ENCODE data around the gene ARHGAP25. TPM values are rescaled to one million over a fixed set of nuclear protein-coding genes. Genes with fewer than 3 reads are reported as not detected.

Gene ARHGAP25
- polyA plus RNA-seq, 12 donors, result 2.6 to 8.3 (median 3.8) TPM; not detected in 2

GRCh38 chr2:68765739-68766375 lies 31.2 kb downstream of the ARHGAP25 start:
- DNase-seq, result no peak

GRCh38 chr2:68766376-68766845 lies 31.8 kb downstream of the ARHGAP25 start:
- no peak for DNase-seq

DNA sequence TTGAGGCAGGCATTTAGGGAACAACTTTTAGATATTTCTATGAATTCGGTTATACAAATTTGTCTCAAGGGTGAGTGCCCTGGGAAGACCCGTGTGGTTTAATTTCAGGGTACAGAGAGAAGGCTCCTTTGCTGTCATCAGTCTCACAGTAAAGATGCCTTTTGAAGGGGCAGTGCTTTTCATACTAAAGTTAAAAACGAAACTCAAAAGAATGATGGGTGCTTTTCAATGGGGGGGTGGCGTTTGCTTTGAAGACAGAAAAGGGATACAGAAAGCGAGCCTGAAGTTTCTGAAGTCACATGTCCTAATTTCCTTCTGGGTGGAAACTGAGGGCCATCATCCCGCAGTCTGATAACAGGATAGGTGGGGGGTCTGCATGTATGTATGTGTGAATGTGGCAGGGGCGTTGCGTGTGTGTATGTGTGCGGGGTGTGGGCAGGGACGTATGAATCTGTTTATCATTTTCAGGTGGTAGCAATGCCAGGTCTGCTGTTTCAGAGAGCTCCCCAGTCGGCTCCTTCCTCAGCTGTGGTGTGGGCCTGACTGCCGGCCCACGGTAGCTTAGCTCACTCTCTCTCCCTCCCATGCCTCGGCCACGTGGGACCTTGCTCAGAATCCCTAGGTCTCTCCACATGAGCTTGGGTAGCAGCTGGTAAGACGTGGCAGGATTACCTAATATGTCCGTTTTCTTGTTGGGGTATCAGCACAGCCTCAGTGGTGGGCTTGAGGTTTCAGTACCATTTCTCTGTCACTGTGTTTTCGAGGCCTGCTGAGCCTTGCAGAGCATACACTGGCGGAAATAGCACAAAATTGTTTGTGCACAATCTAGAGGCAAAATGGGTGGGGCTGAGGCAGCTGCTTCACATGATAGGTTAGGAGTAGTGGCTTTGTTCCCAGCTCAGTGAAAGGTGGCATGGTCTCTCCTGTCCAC lies 32.7 kb downstream of the ARHGAP25 start:
- DNase-seq, result no peak

GRCh38 chr2:68767996-68768395 lies 33.4 kb downstream of the ARHGAP25 start:
- no peak for DNase-seq

DNA sequence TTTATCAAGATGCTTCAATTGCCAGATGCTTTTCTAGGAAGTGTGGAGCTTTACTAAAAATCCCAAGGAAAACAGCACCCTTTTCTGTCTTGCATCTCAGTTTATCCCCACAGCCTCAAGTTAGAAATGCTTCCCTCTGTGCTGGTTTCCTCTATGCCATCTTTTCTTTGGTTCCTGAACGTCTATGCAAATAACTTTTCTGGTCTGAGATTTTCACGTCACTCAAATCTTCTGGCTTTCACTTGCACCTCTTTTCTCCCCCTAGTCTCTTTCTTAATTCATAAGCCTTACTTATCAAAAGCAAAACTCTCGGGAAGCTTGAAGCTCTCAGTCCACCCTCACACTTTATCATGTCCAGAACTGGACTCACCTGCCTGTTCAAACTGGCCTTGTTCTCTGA lies 33.9 kb downstream of the ARHGAP25 start:
- DNase-seq, result no peak

- no peak for DNase-seq
These were observed 34.3 kb downstream of the ARHGAP25 start for GRCh38 chr2:68768951-68769350.

GRCh38 chr2:68769586-68770270 lies 35.1 kb downstream of the ARHGAP25 start:
- DNase-seq, result no peak

GRCh38 chr2:68770271-68771111 lies 35.9 kb downstream of the ARHGAP25 start:
- no peak for DNase-seq

DNA sequence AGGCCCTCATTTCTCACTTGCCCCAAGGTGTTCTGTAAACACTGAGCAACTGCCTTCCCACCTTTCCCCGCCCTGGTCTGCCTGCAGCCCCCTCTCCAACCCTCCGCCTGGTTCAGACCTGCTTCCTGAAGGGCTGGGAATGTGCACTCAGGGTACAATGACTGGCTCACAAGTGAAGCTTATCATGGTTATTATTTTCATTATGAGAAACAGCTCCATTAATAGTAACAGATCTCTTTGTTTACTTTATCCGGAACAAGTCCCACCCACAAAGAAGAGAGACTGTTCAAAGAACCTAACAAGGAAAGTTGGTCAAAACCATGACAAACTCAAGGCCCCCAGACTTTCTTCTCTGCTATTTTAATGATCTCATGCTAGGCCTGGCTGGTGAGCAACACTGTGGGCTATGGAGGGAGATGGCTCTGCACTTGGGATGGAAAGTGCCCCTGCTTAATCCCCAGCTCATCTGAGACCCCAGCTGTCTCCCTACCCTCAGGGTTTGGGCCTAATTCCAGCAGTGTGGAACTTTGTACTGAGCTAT lies 36.7 kb downstream of the ARHGAP25 start:
- DNase-seq, result no peak

DNA sequence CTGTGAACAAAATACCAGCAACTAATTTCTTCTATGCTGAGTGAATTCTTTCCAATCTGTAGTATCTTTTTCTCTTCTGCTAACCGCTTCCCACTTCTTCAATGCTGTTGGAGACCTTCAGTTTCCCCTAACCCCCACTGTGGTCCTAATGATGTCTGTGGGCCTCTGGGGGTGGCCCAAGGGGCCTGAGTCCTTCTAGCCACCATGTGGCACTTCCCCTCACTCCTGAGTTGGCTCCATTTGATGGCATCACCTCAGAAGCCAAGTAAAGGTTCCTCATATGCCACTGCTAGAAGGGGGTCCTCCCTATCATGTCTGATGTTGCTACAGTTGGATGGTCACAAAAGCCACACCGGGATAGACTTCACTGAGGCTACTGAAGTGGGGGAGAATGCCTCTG lies 37.5 kb downstream of the ARHGAP25 start:
- no peak for DNase-seq

DNA sequence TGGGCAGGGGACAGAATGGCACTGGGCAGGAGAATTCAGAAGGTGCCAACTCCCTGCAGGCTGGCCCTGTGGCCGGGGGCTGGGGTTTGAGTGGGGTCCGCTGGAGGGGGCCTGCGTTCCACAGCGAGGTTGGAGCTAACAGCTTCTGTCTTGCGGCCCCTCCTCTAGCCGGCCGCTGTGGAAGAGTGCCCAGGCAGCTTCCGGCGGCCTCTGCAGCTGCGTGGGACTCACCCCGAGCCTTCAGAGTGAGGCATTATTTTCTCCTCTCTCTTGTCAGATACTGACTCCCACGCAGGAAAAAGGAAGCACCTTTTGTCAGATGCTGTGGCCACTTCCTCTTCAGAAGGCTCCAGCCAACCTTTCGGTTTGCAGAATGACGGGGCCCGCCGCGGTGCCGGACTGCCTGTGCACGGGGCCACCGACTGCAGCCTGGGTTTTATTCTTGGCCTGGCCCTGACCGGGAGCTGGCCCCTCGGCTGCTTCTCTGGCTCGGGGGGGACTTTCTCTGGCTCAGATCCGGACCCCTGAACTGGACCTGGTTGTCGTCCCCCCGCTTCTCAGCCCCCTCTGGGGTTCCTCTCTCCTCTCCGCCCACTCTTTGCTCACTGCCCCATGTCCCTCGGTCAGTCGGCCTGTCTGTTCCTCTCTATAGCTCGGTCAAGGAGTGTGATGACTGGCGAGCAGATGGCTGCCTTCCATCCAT lies 40.1 kb downstream of the ARHGAP25 start:
- peak; percentile 53 for DNase-seq

DNA sequence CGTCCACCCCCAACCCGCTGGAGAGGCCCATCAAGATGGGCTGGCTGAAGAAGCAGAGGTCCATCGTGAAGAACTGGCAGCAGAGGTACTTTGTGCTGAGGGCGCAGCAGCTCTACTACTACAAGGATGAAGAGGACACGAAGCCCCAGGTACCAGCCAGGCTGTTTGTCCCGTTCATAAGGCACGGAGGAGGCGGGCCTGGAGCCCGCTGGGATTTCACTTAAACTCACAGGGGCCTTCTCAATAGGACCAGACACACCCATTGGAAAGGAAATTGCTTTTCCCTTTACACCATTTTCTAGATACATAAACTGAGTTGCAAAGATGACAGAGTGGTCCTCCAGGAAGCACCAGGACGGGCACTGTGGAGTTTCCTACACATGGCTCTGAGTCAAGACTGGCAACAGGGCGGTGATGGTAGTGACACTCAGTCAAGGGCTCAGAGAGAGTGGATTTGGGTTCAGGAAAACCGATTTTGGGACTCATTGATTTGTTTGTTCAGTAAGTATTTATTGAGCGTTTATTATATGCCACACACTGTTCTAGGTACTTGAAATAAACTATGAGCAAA lies 40.7 kb downstream of the ARHGAP25 start:
- DNase-seq, result no peak

DNA sequence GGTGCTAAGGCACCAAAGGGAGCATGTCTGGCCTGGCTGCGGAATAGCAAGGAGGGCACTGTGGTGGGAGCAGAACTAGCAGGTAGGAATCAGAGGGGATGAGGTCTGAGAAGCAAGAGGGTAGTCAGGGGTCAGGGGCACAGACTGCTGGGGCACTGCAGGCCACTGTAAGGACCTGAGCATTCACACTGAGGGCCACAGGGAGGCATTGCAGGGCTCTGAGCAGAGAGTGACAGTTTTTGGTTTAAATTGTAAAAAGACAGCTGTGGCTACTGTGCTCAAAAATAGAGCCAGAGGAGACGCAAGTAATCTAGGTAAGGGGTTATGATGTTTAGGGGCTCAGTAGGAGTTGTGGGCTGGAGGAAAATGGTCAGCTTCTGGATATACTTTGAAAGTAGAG lies 41.5 kb downstream of the ARHGAP25 start:
- no peak for DNase-seq

- DNase-seq, result no peak
These were observed 45.0 kb downstream of the ARHGAP25 start for GRCh38 chr2:68779595-68779994.

DNA sequence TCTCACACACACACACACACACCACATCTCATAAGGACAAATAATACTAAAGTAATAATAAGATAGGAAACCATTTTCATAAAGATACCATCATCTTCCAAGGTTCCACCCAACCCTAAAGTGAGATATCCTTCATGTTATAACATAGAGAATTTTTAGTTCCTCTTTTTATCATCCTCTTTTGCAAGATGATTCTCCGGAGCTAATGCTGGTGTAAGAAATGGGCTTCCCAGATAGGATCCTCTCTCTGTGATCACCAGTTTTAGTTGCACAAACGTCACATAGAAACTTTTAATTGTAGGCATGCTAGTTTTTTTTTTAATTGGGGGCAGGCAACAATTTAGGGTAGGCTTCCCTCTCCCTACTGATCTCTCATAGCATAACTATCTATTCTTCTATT lies 49.6 kb downstream of the ARHGAP25 start:
- no peak for DNase-seq

DNA sequence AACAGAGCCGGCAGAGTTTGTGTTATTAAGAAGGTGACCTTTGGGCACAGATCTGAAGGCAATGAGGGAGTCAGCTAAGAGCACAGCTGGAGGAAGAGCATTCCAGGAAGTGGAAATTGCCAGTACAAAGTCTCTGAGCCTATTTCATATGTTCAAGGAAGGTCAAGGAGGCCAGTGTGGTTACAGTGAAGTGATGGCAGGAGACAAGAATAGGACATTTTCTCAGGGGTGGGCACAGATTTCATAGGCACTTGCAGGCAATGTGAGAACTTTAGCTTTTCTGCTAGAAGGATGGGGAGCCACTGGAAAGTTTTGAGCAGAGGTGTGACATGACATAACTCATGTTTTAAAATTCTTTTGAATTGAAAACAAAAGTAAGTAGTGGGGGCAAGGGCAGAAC lies 50.3 kb downstream of the ARHGAP25 start:
- no peak for DNase-seq

- DNase-seq, result no peak
These were observed 52.7 kb downstream of the ARHGAP25 start for GRCh38 chr2:68787356-68787755.

GRCh38 chr2:68789603-68790002 lies 55.0 kb downstream of the ARHGAP25 start:
- DNase-seq, result no peak

DNA sequence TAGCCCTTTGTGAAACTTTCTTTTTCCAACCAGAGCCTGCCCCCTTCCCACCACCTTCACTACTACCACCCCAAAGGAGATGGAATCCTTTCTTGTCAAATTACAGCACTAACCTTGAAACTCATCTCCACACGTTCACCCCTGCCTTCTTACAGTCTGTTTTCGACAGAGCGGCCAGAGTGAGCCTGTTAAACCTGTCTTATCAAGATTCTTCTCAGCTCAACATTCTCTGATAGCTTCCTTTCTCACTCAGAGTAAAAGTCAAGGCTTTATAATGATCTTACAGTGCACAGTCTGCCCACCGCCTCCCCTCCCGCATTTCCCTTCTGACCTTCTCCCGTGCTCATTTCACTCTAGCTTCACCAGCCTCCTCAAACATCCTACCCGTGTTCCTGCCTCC lies 56.0 kb downstream of the ARHGAP25 start:
- no peak for DNase-seq

GRCh38 chr2:68791914-68792313 lies 57.3 kb downstream of the ARHGAP25 start:
- no peak for DNase-seq
